Measurements from ENCODE around the gene KCNMA1.
A peak's percentile ranks its signal among the peaks of the same experiment; 100 is the strongest.

Gene KCNMA1

GRCh38 chr10:77135555-77135954, 502.1 kb downstream of the KCNMA1 start:
- Histone ChIP-seq H3K36me3 (no peaks in the 10 kb centered on the region), H3K9ac (no peak overlapping the region), H3K27ac (no peak overlapping the region), H3K9me3 (no peaks in the 10 kb centered on the region), H3K4me2 (no peak overlapping the region), H3K4me3 (no peak overlapping the region), H4K20me1 (no peaks in the 10 kb centered on the region), H3K4me1 (no peaks in the 10 kb centered on the region), H3K27me3 (no peaks in the 10 kb centered on the region)
- no peak for TF ChIP-seq Cebpa-rat (IDR thresholded peaks at IDR 0.05)

GRCh38 chr10:77131214-77131613, 506.4 kb downstream of the KCNMA1 start:
- Histone ChIP-seq H4K20me1 (no peaks in the 10 kb centered on the region), H3K4me3 (no peak overlapping the region), H3K27ac (no peak overlapping the region), H3K4me2 (no peak overlapping the region), H3K9me3 (no peaks in the 10 kb centered on the region), H3K27me3 (no peaks in the 10 kb centered on the region), H3K36me3 (no peaks in the 10 kb centered on the region), H3K4me1 (no peaks in the 10 kb centered on the region), H3K9ac (no peak overlapping the region)
- no peak for TF ChIP-seq Cebpa-rat (IDR thresholded peaks at IDR 0.05)

- TF ChIP-seq Cebpa-rat (IDR thresholded peaks at IDR 0.05): no peak
- Histone ChIP-seq H4K20me1 (no peaks in the 10 kb centered on the region), H3K27me3 (no peaks in the 10 kb centered on the region), H3K27ac (no peak overlapping the region), H3K9ac (no peak overlapping the region), H3K36me3 (no peaks in the 10 kb centered on the region), H3K4me3 (no peak overlapping the region), H3K4me1 (no peaks in the 10 kb centered on the region), H3K4me2 (no peak overlapping the region), H3K9me3 (no peaks in the 10 kb centered on the region)
Measured at GRCh38 chr10:77127243-77127642, 510.4 kb downstream of the KCNMA1 start.

- no peaks in the 10 kb centered on the region for H3K27me3 ChIP-seq
- H3K27ac ChIP-seq: no peak overlapping the region
Measured at GRCh38 chr10:77125231-77125630, 512.4 kb downstream of the KCNMA1 start.

GRCh38 chr10:77123330-77123729, 514.3 kb downstream of the KCNMA1 start:
- Histone ChIP-seq H3K9me3 (no peaks in the 10 kb centered on the region), H4K20me1 (no peaks in the 10 kb centered on the region), H3K27me3 (no peaks in the 10 kb centered on the region), H3K4me1 (0 out of 2 replicates have a peak, but pooled peaks cover 8% of the 10 kb centered on the region), H3K9ac (no peak overlapping the region), H3K4me3 (no peak overlapping the region), H3K36me3 (no peaks in the 10 kb centered on the region), H3K4me2 (no peak overlapping the region), H3K27ac (no peak overlapping the region)
- no peak for TF ChIP-seq Cebpa-rat (IDR thresholded peaks at IDR 0.05)

More at GRCh38 chr10:77125231-77125630, 512.4 kb downstream of the KCNMA1 start:
- Histone ChIP-seq H4K20me1 (no peaks in the 10 kb centered on the region), H3K4me3 (no peak overlapping the region), H3K4me1 (no peaks in the 10 kb centered on the region), H3K9ac (no peak overlapping the region), H3K36me3 (no peaks in the 10 kb centered on the region), H3K4me2 (no peak overlapping the region), H3K9me3 (no peaks in the 10 kb centered on the region)
- no peak for TF ChIP-seq Cebpa-rat (IDR thresholded peaks at IDR 0.05)

GRCh38 chr10:77121829-77122228, 515.8 kb downstream of the KCNMA1 start:
- Histone ChIP-seq H3K4me3 (no peak overlapping the region), H3K4me2 (no peak overlapping the region), H3K9ac (no peak overlapping the region), H3K4me1 (0 out of 2 replicates have a peak, but pooled peaks cover 8% of the 10 kb centered on the region), H3K27ac (no peak overlapping the region), H3K36me3 (no peaks in the 10 kb centered on the region), H3K9me3 (no peaks in the 10 kb centered on the region), H4K20me1 (no peaks in the 10 kb centered on the region), H3K27me3 (no peaks in the 10 kb centered on the region)
- TF ChIP-seq Cebpa-rat (IDR thresholded peaks at IDR 0.05): no peak

- 0 out of 2 replicates have a peak, but pooled peaks cover 8% of the 10 kb centered on the region for H3K4me1 ChIP-seq
- no peaks in the 10 kb centered on the region for H3K36me3 ChIP-seq
- no peak overlapping the region for H3K27ac ChIP-seq
- no peak overlapping the region for H3K9ac ChIP-seq
- H3K27me3 ChIP-seq: no peaks in the 10 kb centered on the region
- no peak overlapping the region for H3K4me2 ChIP-seq
- no peak for TF ChIP-seq Cebpa-rat (IDR thresholded peaks at IDR 0.05)
- no peak overlapping the region for H3K4me3 ChIP-seq
- no peaks in the 10 kb centered on the region for H3K9me3 ChIP-seq
- H4K20me1 ChIP-seq: no peaks in the 10 kb centered on the region
Measured at GRCh38 chr10:77120666-77121376, 516.8 kb downstream of the KCNMA1 start.

- H3K4me3 ChIP-seq: no peak overlapping the region
- H3K9me3 ChIP-seq: no peaks in the 10 kb centered on the region
- no peak overlapping the region for H3K27ac ChIP-seq
- H3K4me1 ChIP-seq: 0 out of 2 replicates have a peak, but pooled peaks cover 8% of the 10 kb centered on the region
- H4K20me1 ChIP-seq: no peaks in the 10 kb centered on the region
- H3K9ac ChIP-seq: no peak overlapping the region
- H3K27me3 ChIP-seq: no peaks in the 10 kb centered on the region
- no peak overlapping the region for H3K4me2 ChIP-seq
- H3K36me3 ChIP-seq: no peaks in the 10 kb centered on the region
- TF ChIP-seq Cebpa-rat (IDR thresholded peaks at IDR 0.05): no peak
Measured at GRCh38 chr10:77120012-77120411, 517.6 kb downstream of the KCNMA1 start.

- H3K36me3 ChIP-seq: no peaks in the 10 kb centered on the region
- H3K27ac ChIP-seq: no peak overlapping the region
- no peaks in the 10 kb centered on the region for H3K9me3 ChIP-seq
- TF ChIP-seq Cebpa-rat (IDR thresholded peaks at IDR 0.05): no peak
- H3K9ac ChIP-seq: no peak overlapping the region
- H3K4me2 ChIP-seq: 0 out of 2 replicates have a peak overlapping the region, but pooled peaks have one; percentile 3
- H3K27me3 ChIP-seq: no peaks in the 10 kb centered on the region
- H3K4me3 ChIP-seq: no peak overlapping the region
- H3K4me1 ChIP-seq: 0 out of 2 replicates have a peak, but pooled peaks cover 8% of the 10 kb centered on the region
- no peaks in the 10 kb centered on the region for H4K20me1 ChIP-seq
Measured at GRCh38 chr10:77118603-77119282, 518.9 kb downstream of the KCNMA1 start.

- Histone ChIP-seq H3K9me3 (no peaks in the 10 kb centered on the region), H3K4me1 (0 out of 2 replicates have a peak, but pooled peaks cover 8% of the 10 kb centered on the region)
- TF ChIP-seq Cebpa-rat (IDR thresholded peaks at IDR 0.05): no peak
Measured at GRCh38 chr10:77117501-77117900, 520.1 kb downstream of the KCNMA1 start.

More at GRCh38 chr10:77117501-77117900, 520.1 kb downstream of the KCNMA1 start:
- no peaks in the 10 kb centered on the region for H4K20me1 ChIP-seq
- no peak overlapping the region for H3K27ac ChIP-seq
- no peak overlapping the region for H3K4me3 ChIP-seq
- no peak overlapping the region for H3K9ac ChIP-seq
- H3K4me2 ChIP-seq: no peak overlapping the region
- no peaks in the 10 kb centered on the region for H3K27me3 ChIP-seq
- H3K36me3 ChIP-seq: no peaks in the 10 kb centered on the region
